A549 (cell line): ENCODE measurements around the gene CACNA1I. TPM values are rescaled to one million over a fixed set of nuclear protein-coding genes. Genes with fewer than 3 reads are reported as not detected.

Source experiments
- ATAC-seq, 2 experiments: fragments of 200-7000 bp in 1 of 2; fragments of >200 bp in 1 of 2; cut with Nextera tagmentation in 1 of 2; cut with Tn5 transposase in 1 of 2; 3 replicates each; pipeline versions ENCODE4 v1.8.0 to v1.9.1; 2018 to 2020; ENCODE audit warnings: mild to moderate bottlenecking in 1 of 2, moderate library complexity in 1 of 2
- CTCF ChIA-PET: fragments of 300-600 bp; sonication (Branson Sonifier 250); formaldehyde crosslinking; extraction: SDS; loops from one replicate; lab custom pipeline; 2021; ENCODE audit warnings: antibody characterized with exemption, inconsistent platforms; lab: Yijun Ruan, JAX
- POLR2A ChIA-PET: fragments of 350-600 bp; formaldehyde crosslinking; extraction: SDS; loops from one replicate; lab custom pipeline; 2021; ENCODE audit warnings: antibody characterized with exemption, inconsistent platforms; lab: Yijun Ruan, JAX
- DNase-seq, 2 experiments: peaks; one replicate each; pipeline versions ENCODE4 v3.0.0 to v3.0.0-alpha.2; 2011 to 2016; ENCODE audit warnings: low read depth in 1 of 2, low spot score in 1 of 2
- FAIRE-seq: peaks from 2 replicates; lab custom pipeline; 2011; peaks lifted over from hg19 to GRCh38; lab: Jason Lieb, UNC
- H3K27ac ChIP-seq, 2 experiments: fragments of >200 bp; sonication (Bioruptor Twin); formaldehyde crosslinking; 3 replicates each; pipeline ENCODE4 v1.5.1; 2016 to 2017
- H3K4me1 ChIP-seq: fragments of >200 bp; sonication (Bioruptor Twin); formaldehyde crosslinking; 3 replicates; pipeline ENCODE4 v1.6.1; 2016
- H3K4me2 ChIP-seq: fragments of >200 bp; sonication (Bioruptor Twin); formaldehyde crosslinking; 3 replicates; pipeline ENCODE4 v1.6.1; 2016
- H3K4me3 ChIP-seq: fragments of >200 bp; sonication (Bioruptor Twin); formaldehyde crosslinking; 3 replicates; pipeline ENCODE4 v1.5.1; 2016
- H3K9me3 ChIP-seq: fragments of >200 bp; sonication (Bioruptor Twin); formaldehyde crosslinking; 3 replicates; pipeline ENCODE4 v1.6.1; 2016
- BHLHE40 ChIP-seq: IDR thresholded peaks from 2 replicates; pipeline ENCODE4 v1.6.1; 2012; ENCODE audit warnings: low read depth, low read length, inconsistent platforms
- CTCF ChIP-seq: fragments of >200 bp; sonication (Bioruptor Twin); formaldehyde crosslinking; IDR thresholded peaks from 3 replicates; pipeline ENCODE4 v1.5.1; 2016
- E2F6 ChIP-seq: IDR thresholded peaks from 2 replicates; pipeline ENCODE4 v1.6.1; 2012; ENCODE audit warnings: low read depth, borderline replicate concordance
- ESRRA ChIP-seq: fragments of 150-350 bp; IDR thresholded peaks from 2 replicates; pipeline ENCODE4 v1.6.1; 2014; ENCODE audit warnings: mild to moderate bottlenecking, low read length, borderline replicate concordance
- FOXS1 ChIP-seq: fragments of 250-450 bp; sonication (Bioruptor Pico); IDR thresholded peaks from 2 replicates; pipeline ENCODE4 v1.5.0; 2020; ENCODE audit warnings: mild to moderate bottlenecking, moderate library complexity
- GATA3 ChIP-seq: IDR thresholded peaks from 2 replicates; pipeline ENCODE4 v1.6.1; 2012; ENCODE audit warnings: borderline replicate concordance
- HDAC2 ChIP-seq: fragments of 200-600 bp; sonication (generic); IDR thresholded peaks from 2 replicates; pipeline ENCODE4 v1.6.1; 2016
- HEYL ChIP-seq: fragments of 250-450 bp; sonication (Bioruptor Pico); IDR thresholded peaks from 2 replicates; pipeline ENCODE4 v1.8.0; 2021; ENCODE audit warnings: mild to moderate bottlenecking, moderate library complexity
- HOXA7 ChIP-seq: fragments of 250-450 bp; sonication (Bioruptor Pico); IDR thresholded peaks from 2 replicates; pipeline ENCODE4 v1.5.0; 2020; ENCODE audit warnings: mild to moderate bottlenecking, moderate library complexity
- JUN ChIP-seq, 2 experiments: fragments of >200 bp; sonication (Bioruptor Twin); formaldehyde crosslinking; IDR thresholded peaks; 2 replicates in 1 of 2; 3 replicates in 1 of 2; pipeline ENCODE4 v1.6.1; 2016 to 2017
- JUNB ChIP-seq: fragments of >200 bp; sonication (Bioruptor Twin); formaldehyde crosslinking; IDR thresholded peaks from 2 replicates; pipeline ENCODE4 v1.6.1; 2016
- KDM1A ChIP-seq: fragments of 200-600 bp; sonication (generic); IDR thresholded peaks from 2 replicates; pipeline ENCODE4 v1.6.1; 2016; ENCODE audit warnings: low read depth, mild to moderate bottlenecking
- MAFK ChIP-seq: fragments of 450-650 bp; IDR thresholded peaks from 2 replicates; pipeline ENCODE4 v1.6.1; 2014; ENCODE audit not compliant: partially characterized antibody
- NFE2L2 ChIP-seq: fragments of 150-350 bp; conservative IDR thresholded peaks from 2 replicates; pipeline ENCODE4 v1.6.1; 2014; ENCODE audit warnings: low read length
- NR3C1 ChIP-seq: fragments of >200 bp; sonication (Bioruptor Twin); formaldehyde crosslinking; IDR thresholded peaks from 3 replicates; pipeline ENCODE4 v1.6.1; 2017
- PHF8 ChIP-seq: fragments of 200-600 bp; sonication (generic); IDR thresholded peaks from 2 replicates; pipeline ENCODE4 v1.6.1; 2016; ENCODE audit warnings: low read depth, mild to moderate bottlenecking, antibody characterized with exemption, moderate library complexity, borderline replicate concordance
- POLR2AphosphoS2 ChIP-seq: conservative IDR thresholded peaks from 2 replicates; pipeline ENCODE4 v1.6.1; 2012; ENCODE audit warnings: low read length, improper control_type of control experiment, inconsistent platforms
- RCOR1 ChIP-seq: fragments of 150-350 bp; IDR thresholded peaks from 2 replicates; pipeline ENCODE4 v1.6.1; 2014; ENCODE audit warnings: antibody characterized with exemption, low read length, low read depth
- REST ChIP-seq: fragments of 200-600 bp; sonication (generic); IDR thresholded peaks from 2 replicates; pipeline ENCODE4 v1.6.1; 2016; ENCODE audit warnings: antibody characterized with exemption, mild to moderate bottlenecking, moderate library complexity
- RNF2 ChIP-seq: fragments of 200-600 bp; sonication (generic); IDR thresholded peaks from 2 replicates; pipeline ENCODE4 v1.6.1; 2016; ENCODE audit warnings: low read depth, mild to moderate bottlenecking, antibody characterized with exemption, moderate library complexity, borderline replicate concordance
- SMC3 ChIP-seq: fragments of >200 bp; sonication (Bioruptor Twin); formaldehyde crosslinking; IDR thresholded peaks from 3 replicates; pipeline ENCODE4 v1.6.1; 2018; ENCODE audit warnings: inconsistent platforms
- TP53 ChIP-seq: fragments of 250-450 bp; sonication (Bioruptor Pico); IDR thresholded peaks from 2 replicates; pipeline ENCODE4 v1.5.0; 2021; ENCODE audit warnings: mild to moderate bottlenecking, moderate library complexity
- USF2 ChIP-seq: fragments of 450-650 bp; IDR thresholded peaks from 2 replicates; pipeline ENCODE4 v1.6.1; 2014; ENCODE audit warnings: antibody characterized with exemption
- ZC3H11A ChIP-seq: fragments of 450-650 bp; IDR thresholded peaks from 2 replicates; pipeline ENCODE4 v1.6.1; 2014; ENCODE audit warnings: antibody characterized with exemption, mild to moderate bottlenecking
- ZSCAN20 ChIP-seq: fragments of 250-450 bp; sonication (Bioruptor Pico); IDR thresholded peaks from 2 replicates; pipeline ENCODE4 v1.8.0; 2022; ENCODE audit warnings: mild to moderate bottlenecking, moderate library complexity
- WGBS: methylation state at CpG from one replicate; pipeline ENCODE4 v1.1.6; 2017; ENCODE audit errors: missing lambda C conversion rate; 5-methylcytosine and 5-hydroxymethylcytosine counted together
- polyA plus RNA-seq, 4 experiments: library from polyadenylated mRNA; depleted of rRNA in 3 of 4; stranded (reverse); fragments of >200 nt; fragmentation: RNase III in 1 of 4; extraction: RNeasy Plus Mini Kit Qiagen cat#74134 plus additional on column Dnase treatment in 1 of 4; gene quantifications; 2 replicates in 3 of 4; 3 replicates in 1 of 4; pipeline ENCODE4 v1.2.3, GENCODE V29; 2011 to 2017

The CACNA1I gene
- polyA plus RNA-seq, 2 of the 4 experiments (the other 2 are of a cell fraction): 0.03 to 0.13 TPM

- CTCF ChIA-PET: no interaction called here
- TF ChIP-seq HOXA7 (CRISPR knock-in tag) (no peak), SMC3 (no peak), NR3C1 (no peak), CTCF (no peak), REST (no peak), HDAC2 (no peak), USF2 (no peak)
- POLR2A ChIA-PET: no interaction called here
- 74% methylated on average over 7 of the region's 22 CpGs for WGBS
- ATAC-seq: peak; percentile 22 to 67; a peak in 3 of 6 replicates
- no peak for FAIRE-seq
- Histone ChIP-seq H3K4me2 (peak overlapping the region; percentile 37), H3K4me1 (0 out of 3 replicates have a peak, but pooled peaks cover 6% of the 10 kb centered on the region), H3K27ac (no peak overlapping the region), H3K4me3 (no peak overlapping the region), H3K9me3 (no peaks in the 10 kb centered on the region)
- peak in 1 of 2 experiments; percentile 8 for DNase-seq
Observed at GRCh38 chr22:39663751-39664150, 93.2 kb downstream of the CACNA1I start.

- no peak overlapping the region for H3K27ac ChIP-seq
- peak; percentile 14 to 57; a peak in 3 of 6 replicates for ATAC-seq
- DNase-seq: no peak
- TF ChIP-seq TP53: no peak
- TF ChIP-seq JUNB: no peak
- no peak for TF ChIP-seq NFE2L2
- TF ChIP-seq ZSCAN20 (CRISPR knock-in tag): no peak
- TF ChIP-seq ZC3H11A: no peak
- TF ChIP-seq KDM1A: no peak
- TF ChIP-seq PHF8: no peak
- TF ChIP-seq JUN (IDR thresholded peaks at IDR 0.05): no peak
- TF ChIP-seq MAFK: no peak
- TF ChIP-seq E2F6: no peak
- H3K4me2 ChIP-seq: peak overlapping the region; percentile 37
- CTCF ChIA-PET: no interaction called here
- no peak overlapping the region for H3K4me3 ChIP-seq
- no peaks in the 10 kb centered on the region for H3K9me3 ChIP-seq
- WGBS: no CpG with 5 or more reads among the region's 44 CpGs
- POLR2A ChIA-PET: no interaction called here
- no peak for FAIRE-seq
- H3K4me1 ChIP-seq: 0 out of 3 replicates have a peak, but pooled peaks cover 6% of the 10 kb centered on the region
Observed at GRCh38 chr22:39664485-39665200, 94.1 kb downstream of the CACNA1I start.

GRCh38 chr22:39665229-39665628 is 94.7 kb downstream of the CACNA1I start:
- no CpG with 5 or more reads among the region's 8 CpGs for WGBS
- FAIRE-seq: no peak
- DNase-seq: no peak
- Histone ChIP-seq H3K4me3 (no peak overlapping the region), H3K27ac (no peak overlapping the region), H3K4me1 (0 out of 3 replicates have a peak, but pooled peaks cover 6% of the 10 kb centered on the region), H3K9me3 (no peaks in the 10 kb centered on the region), H3K4me2 (no peak overlapping the region)
- ATAC-seq: peak; percentile 28 to 50; a peak in 3 of 6 replicates
- POLR2A ChIA-PET: no interaction called here
- CTCF ChIA-PET: no interaction called here
- TF ChIP-seq REST: no peak
- no peak for TF ChIP-seq GATA3
- TF ChIP-seq FOXS1 (CRISPR knock-in tag): no peak
- no peak for TF ChIP-seq POLR2AphosphoS2
- no peak for TF ChIP-seq JUNB
- TF ChIP-seq HEYL: no peak
- TF ChIP-seq BHLHE40: no peak
- TF ChIP-seq RCOR1: no peak
- no peak for TF ChIP-seq ESRRA
- TF ChIP-seq RNF2: no peak
